ENCODE measurements around the gene PPAT.

- no peak for TF ChIP-seq TAF1 (IDR thresholded peaks at IDR 0.05; ENCODE audit: borderline replicate concordance, insufficient read depth, low read length)
- TF ChIP-seq POLR2AphosphoS5 (IDR thresholded peaks at IDR 0.05; ENCODE audit: low read depth, low read length), result no peak
- no peak for TF ChIP-seq SIN3A (IDR thresholded peaks at IDR 0.05; ENCODE audit: borderline replicate concordance, insufficient read depth, low read length)
- TF ChIP-seq, protein P1, sequence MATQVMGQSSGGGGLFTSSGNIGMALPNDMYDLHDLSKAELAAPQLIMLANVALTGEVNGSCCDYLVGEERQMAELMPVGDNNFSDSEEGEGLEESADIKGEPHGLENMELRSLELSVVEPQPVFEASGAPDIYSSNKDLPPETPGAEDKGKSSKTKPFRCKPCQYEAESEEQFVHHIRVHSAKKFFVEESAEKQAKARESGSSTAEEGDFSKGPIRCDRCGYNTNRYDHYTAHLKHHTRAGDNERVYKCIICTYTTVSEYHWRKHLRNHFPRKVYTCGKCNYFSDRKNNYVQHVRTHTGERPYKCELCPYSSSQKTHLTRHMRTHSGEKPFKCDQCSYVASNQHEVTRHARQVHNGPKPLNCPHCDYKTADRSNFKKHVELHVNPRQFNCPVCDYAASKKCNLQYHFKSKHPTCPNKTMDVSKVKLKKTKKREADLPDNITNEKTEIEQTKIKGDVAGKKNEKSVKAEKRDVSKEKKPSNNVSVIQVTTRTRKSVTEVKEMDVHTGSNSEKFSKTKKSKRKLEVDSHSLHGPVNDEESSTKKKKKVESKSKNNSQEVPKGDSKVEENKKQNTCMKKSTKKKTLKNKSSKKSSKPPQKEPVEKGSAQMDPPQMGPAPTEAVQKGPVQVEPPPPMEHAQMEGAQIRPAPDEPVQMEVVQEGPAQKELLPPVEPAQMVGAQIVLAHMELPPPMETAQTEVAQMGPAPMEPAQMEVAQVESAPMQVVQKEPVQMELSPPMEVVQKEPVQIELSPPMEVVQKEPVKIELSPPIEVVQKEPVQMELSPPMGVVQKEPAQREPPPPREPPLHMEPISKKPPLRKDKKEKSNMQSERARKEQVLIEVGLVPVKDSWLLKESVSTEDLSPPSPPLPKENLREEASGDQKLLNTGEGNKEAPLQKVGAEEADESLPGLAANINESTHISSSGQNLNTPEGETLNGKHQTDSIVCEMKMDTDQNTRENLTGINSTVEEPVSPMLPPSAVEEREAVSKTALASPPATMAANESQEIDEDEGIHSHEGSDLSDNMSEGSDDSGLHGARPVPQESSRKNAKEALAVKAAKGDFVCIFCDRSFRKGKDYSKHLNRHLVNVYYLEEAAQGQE (IDR thresholded peaks at IDR 0.05; ENCODE audit: insufficient read depth in 1 of 2, low read depth in 2 of 2, low read length in 2 of 2), result no peak
These were observed 44.1 kb downstream of the PPAT start for GRCh38 chr4:56391270-56391669.
